Measurements from ENCODE around the gene TMEM178A.
"Not testable (repeated sequence)": the region's sequence is repeated elsewhere in the genome, so short reads cannot be mapped to it uniquely, and the experiment has no call there.

TMEM178A gene

GRCh38 chr2:39640107-39640506, 25.6 kb upstream of the TMEM178A start:
- Mint-ChIP-seq H3K4me1 (ENCODE audit: low read depth) (no peaks in the 10 kb centered on the region), H3K4me3 (no peak overlapping the region), H3K27ac (no peak overlapping the region), H3K9me3 (ENCODE audit: low read depth) (no peaks in the 10 kb centered on the region), H3K36me3 (no peaks in the 10 kb centered on the region), H3K27me3 (peaks cover 1% of the 10 kb centered on the region)

- no peaks in the 10 kb centered on the region for H3K9me3 Mint-ChIP-seq (ENCODE audit: low read depth)
- H3K27ac Mint-ChIP-seq: no peak overlapping the region
- H3K36me3 Mint-ChIP-seq: no peaks in the 10 kb centered on the region
- peaks cover 1% of the 10 kb centered on the region for H3K27me3 Mint-ChIP-seq
- H3K4me3 Mint-ChIP-seq: no peak overlapping the region
- H3K4me1 Mint-ChIP-seq (ENCODE audit: low read depth): no peaks in the 10 kb centered on the region
Observed at GRCh38 chr2:39640681-39641080, 25.0 kb upstream of the TMEM178A start.

- H3K27me3 Mint-ChIP-seq: no peaks in the 10 kb centered on the region
- H3K4me1 Mint-ChIP-seq (ENCODE audit: low read depth): no peaks in the 10 kb centered on the region
- H3K27ac Mint-ChIP-seq: no peak overlapping the region
- H3K36me3 Mint-ChIP-seq: no peaks in the 10 kb centered on the region
- H3K4me3 Mint-ChIP-seq: no peak overlapping the region
- H3K9me3 Mint-ChIP-seq (ENCODE audit: low read depth): no peaks in the 10 kb centered on the region
Observed at GRCh38 chr2:39641635-39642034, 24.1 kb upstream of the TMEM178A start.

GRCh38 chr2:39642051-39642718, 23.5 kb upstream of the TMEM178A start:
- Mint-ChIP-seq H3K9me3 (ENCODE audit: low read depth) (no peaks in the 10 kb centered on the region), H3K4me3 (no peak overlapping the region), H3K36me3 (no peaks in the 10 kb centered on the region)

GRCh38 chr2:39645826-39646225, 19.9 kb upstream of the TMEM178A start:
- Mint-ChIP-seq H3K27ac (no peak overlapping the region), H3K36me3 (no peaks in the 10 kb centered on the region), H3K4me1 (ENCODE audit: low read depth) (no peaks in the 10 kb centered on the region), H3K4me3 (no peak overlapping the region), H3K27me3 (no peaks in the 10 kb centered on the region), H3K9me3 (ENCODE audit: low read depth) (no peaks in the 10 kb centered on the region)

More at GRCh38 chr2:39642051-39642718, 23.5 kb upstream of the TMEM178A start:
- Mint-ChIP-seq H3K27me3 (no peaks in the 10 kb centered on the region), H3K27ac (no peak overlapping the region), H3K4me1 (ENCODE audit: low read depth) (no peaks in the 10 kb centered on the region)

- Mint-ChIP-seq H3K4me3 (no peak overlapping the region), H3K9me3 (ENCODE audit: low read depth) (no peaks in the 10 kb centered on the region)
Observed at GRCh38 chr2:39646267-39646666, 19.4 kb upstream of the TMEM178A start.

GRCh38 chr2:39647104-39647765, 18.5 kb upstream of the TMEM178A start:
- Mint-ChIP-seq H3K27me3 (no peaks in the 10 kb centered on the region), H3K27ac (no peak overlapping the region), H3K9me3 (ENCODE audit: low read depth) (no peaks in the 10 kb centered on the region), H3K36me3 (no peaks in the 10 kb centered on the region), H3K4me1 (ENCODE audit: low read depth) (no peaks in the 10 kb centered on the region), H3K4me3 (no peak overlapping the region)

More at GRCh38 chr2:39646267-39646666, 19.4 kb upstream of the TMEM178A start:
- H3K27ac Mint-ChIP-seq: no peak overlapping the region
- H3K36me3 Mint-ChIP-seq: no peaks in the 10 kb centered on the region
- H3K4me1 Mint-ChIP-seq (ENCODE audit: low read depth): no peaks in the 10 kb centered on the region
- H3K27me3 Mint-ChIP-seq: no peaks in the 10 kb centered on the region

DNA sequence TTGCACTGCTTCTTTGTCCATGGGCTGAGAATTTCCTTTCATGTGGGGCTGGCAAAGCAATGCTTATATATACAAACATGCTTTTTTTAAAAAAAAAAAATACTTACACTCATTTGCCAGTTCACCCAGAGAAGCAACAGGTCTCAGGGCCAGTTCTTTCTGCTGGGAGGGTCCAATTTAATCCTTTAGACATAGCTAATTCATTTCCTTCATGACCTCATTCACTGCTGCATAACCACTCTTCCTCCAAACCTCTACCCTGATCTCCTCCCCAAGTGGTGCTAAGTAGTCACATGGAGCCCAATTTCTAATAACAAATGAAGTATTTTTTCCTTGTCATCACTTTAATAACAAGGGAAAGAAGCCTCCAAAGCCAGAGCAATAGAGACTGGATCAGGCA, 17.1 kb upstream of the TMEM178A start:
- H3K27ac Mint-ChIP-seq: no peak overlapping the region
- no peaks in the 10 kb centered on the region for H3K9me3 Mint-ChIP-seq (ENCODE audit: low read depth)
- H3K4me1 Mint-ChIP-seq (ENCODE audit: low read depth): no peaks in the 10 kb centered on the region
- H3K4me3 Mint-ChIP-seq: no peak overlapping the region
- peaks cover 2% of the 10 kb centered on the region for H3K27me3 Mint-ChIP-seq
- H3K36me3 Mint-ChIP-seq: no peaks in the 10 kb centered on the region

GRCh38 chr2:39649511-39649910, 16.2 kb upstream of the TMEM178A start:
- Mint-ChIP-seq H3K36me3 (peaks cover 3% of the 10 kb centered on the region), H3K27ac (no peak overlapping the region), H3K4me1 (ENCODE audit: low read depth) (no peaks in the 10 kb centered on the region), H3K9me3 (ENCODE audit: low read depth) (no peaks in the 10 kb centered on the region), H3K27me3 (peaks cover 6% of the 10 kb centered on the region), H3K4me3 (no peak overlapping the region)

DNA sequence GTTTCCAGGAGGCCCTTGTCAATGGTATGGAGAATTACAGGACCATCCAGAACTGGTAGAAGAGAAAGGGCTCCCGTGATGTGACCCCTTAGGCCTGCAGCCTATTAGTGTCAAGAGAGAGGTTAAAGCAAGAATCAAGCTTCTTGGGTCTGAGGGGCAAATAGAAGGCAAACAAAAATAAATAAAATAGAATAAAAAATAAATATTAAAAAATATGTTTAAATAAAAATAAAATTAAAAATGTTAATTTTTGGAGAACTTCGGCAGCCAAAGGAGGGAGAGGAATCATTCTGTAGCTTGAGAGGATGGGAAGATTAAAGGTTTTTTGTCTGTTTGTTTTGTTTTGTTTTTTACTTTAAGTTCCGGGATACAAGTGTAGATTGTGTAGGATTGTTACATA, 15.2 kb upstream of the TMEM178A start:
- Mint-ChIP-seq H3K4me1 (ENCODE audit: low read depth) (no peaks in the 10 kb centered on the region), H3K36me3 (peaks cover 3% of the 10 kb centered on the region), H3K9me3 (ENCODE audit: low read depth) (no peaks in the 10 kb centered on the region), H3K4me3 (no peak overlapping the region), H3K27me3 (peaks cover 13% of the 10 kb centered on the region), H3K27ac (no peak overlapping the region)

DNA sequence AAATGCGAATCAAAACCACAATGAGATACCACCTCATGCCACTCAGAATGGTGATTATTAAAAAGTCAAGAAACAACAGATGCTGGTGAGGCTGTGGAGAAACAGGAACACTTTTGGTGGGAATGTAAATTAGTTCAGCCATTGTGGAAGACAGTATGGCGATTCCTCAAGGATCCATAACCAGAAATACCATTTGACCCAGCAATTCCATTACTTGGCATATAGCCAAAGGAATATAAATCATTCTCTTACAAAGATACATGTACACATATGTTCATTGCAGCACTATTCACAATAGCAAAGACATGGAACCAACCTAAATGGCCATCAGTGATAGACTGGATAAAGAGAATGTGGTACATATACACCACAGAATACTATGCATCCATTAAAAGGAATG, 9.5 kb upstream of the TMEM178A start:
- not testable (repeated sequence) for H3K4me1 Mint-ChIP-seq (ENCODE audit: low read depth); H3K4me3 Mint-ChIP-seq; H3K9me3 Mint-ChIP-seq (ENCODE audit: low read depth); H3K36me3 Mint-ChIP-seq; H3K27ac Mint-ChIP-seq
- H3K27me3 Mint-ChIP-seq: peaks cover 13% of the 10 kb centered on the region

DNA sequence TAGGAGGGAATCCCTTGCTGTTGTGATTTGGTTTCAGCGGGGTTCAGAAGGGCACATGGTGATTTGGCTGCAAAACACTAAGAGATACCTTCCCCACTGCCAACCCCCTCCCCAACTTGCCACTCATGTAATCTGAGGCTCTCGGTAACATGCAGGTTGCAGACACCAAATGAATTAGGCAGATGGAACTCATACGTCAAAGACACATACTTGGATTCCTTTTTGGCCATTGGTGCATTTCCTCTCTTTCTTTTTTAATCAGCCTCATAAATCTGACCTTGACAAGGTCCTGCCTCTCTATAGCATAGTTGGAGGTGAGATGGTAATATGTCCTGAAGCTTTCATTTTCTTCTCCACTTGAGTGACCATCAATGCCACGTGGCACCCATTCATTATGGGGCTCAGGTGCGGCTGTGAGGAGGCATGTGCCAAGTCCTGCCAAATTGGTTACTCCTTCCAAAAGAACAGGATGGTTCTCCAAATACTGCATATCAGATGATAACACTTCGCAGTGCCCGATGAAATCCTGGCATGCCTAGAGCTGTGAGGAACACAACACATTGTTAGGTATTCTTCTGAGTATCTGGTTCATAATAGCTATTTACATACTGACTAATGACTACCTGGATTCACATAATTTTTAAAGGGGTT, 8.3 kb upstream of the TMEM178A start:
- no peaks in the 10 kb centered on the region for H3K4me1 Mint-ChIP-seq (ENCODE audit: low read depth)
- no peak overlapping the region for H3K27ac Mint-ChIP-seq

GRCh38 chr2:39658371-39658770, 7.3 kb upstream of the TMEM178A start:
- Mint-ChIP-seq H3K27me3 (peaks cover 17% of the 10 kb centered on the region), H3K4me1 (ENCODE audit: low read depth) (no peaks in the 10 kb centered on the region), H3K27ac (no peak overlapping the region), H3K36me3 (peaks cover 3% of the 10 kb centered on the region), H3K4me3 (no peak overlapping the region), H3K9me3 (ENCODE audit: low read depth) (no peaks in the 10 kb centered on the region)

More for the DNA sequence above, 8.3 kb upstream of the TMEM178A start:
- H3K36me3 Mint-ChIP-seq: peaks cover 3% of the 10 kb centered on the region
- no peaks in the 10 kb centered on the region for H3K9me3 Mint-ChIP-seq (ENCODE audit: low read depth)
- no peak overlapping the region for H3K4me3 Mint-ChIP-seq
- H3K27me3 Mint-ChIP-seq: peaks cover 13% of the 10 kb centered on the region

DNA sequence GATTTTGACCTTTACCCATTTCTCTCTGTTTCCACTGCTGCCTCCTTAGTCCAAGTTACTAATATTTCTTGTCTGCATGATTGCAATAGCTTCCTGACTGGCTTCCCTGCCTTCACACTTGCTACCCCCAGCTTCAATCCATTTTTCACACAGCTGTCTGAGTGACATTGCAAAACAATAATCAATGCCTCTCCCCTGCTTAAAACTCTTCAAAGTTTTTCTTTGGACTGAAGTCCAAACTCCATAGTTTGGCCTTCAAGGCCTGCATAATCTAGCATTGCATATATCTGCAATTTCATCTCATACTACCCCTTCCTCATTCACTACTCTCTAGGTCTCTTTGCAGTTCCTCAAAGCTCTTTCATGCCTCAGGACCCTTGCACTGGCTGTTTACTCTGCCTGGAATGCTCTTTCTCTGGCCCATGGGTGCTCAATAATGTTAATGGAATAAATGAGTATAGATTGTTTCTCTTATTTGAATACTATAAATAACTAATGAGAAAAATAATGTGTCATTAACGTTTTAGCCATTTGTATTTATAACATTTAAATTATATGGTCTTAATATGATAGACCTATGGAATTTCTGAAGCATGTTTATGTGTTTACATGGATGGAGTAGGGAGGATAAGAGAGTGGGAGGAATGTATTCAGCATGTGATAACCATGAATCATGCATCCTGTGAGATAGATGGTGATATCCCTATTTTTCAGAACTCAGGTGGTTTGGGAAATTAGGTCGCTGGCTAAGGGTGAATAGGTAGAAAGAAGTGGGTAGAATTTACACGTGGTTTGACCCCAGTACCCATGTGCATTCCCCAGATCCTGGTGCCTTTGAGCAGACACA, 5.7 kb upstream of the TMEM178A start:
- Mint-ChIP-seq H3K4me3 (no peak overlapping the region), H3K4me1 (ENCODE audit: low read depth) (no peaks in the 10 kb centered on the region), H3K36me3 (no peaks in the 10 kb centered on the region), H3K27ac (no peak overlapping the region), H3K9me3 (ENCODE audit: low read depth) (no peaks in the 10 kb centered on the region), H3K27me3 (peaks cover 19% of the 10 kb centered on the region)
